ENCODE measurements around the gene MAP3K3.

MAP3K3 gene

GRCh38 chr17:63652106-63652505 is 29.9 kb downstream of the MAP3K3 start:
- DNase-seq, result no peak

- DNase-seq, result no peak
These were observed 30.8 kb downstream of the MAP3K3 start for GRCh38 chr17:63653050-63653449.

DNA sequence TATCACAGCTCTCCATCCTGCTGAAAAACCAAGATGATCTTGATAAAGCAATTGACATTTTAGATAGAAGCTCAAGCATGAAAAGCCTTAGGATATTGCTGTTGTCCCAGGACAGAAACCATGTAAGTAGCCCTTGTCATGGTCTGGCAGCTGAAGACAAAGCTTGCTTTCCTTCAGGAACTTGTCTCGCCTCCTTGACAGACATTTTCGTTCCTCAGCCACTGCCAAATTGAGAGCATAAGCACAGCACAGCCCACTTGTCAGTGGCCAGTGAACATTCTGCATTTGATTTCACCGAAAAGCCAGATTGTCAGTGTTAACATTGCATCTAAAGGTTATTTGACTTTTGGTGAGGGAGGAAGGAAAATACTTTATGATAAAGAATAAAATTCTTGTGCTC is 35.6 kb downstream of the MAP3K3 start:
- DNase-seq, result no peak

DNA sequence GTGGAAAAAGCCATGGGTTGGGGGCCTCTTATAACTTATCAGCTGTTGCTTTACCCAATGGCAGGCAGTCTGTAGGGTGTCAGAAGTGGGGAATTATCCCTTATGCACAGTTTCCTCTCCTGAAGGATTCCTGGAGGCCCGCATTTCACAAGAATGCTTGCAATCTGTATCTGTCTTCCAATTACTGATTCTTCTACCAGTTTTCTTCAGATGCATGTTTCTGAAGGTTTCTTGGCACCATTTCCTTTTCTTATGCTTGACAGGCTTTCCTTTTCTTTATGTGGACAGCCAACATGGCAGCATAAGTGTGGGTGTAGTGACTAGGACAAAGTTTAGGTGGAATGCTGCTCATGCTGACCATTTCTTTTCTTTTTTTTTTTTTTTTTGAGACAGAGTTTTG is 36.1 kb downstream of the MAP3K3 start:
- no peak for DNase-seq

DNA sequence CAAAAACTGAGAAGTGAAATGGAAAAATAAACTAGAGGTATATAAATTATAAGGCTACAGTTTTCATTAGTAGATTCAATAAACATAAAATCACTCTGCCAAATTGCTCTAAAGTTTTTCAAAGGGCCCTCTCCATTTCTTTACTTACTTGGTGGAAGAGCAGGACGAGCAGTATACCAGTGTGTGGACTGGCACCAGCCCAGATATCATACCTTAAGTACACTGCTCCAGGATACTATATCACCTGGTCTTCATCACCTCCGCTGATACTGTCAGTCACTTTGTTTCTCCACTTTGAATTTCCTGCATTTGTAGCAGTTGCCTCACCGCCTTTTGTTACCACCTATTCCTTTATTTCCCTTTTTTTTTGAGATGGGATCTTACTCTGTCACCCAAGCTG is 37.6 kb downstream of the MAP3K3 start:
- no peak for DNase-seq

DNA sequence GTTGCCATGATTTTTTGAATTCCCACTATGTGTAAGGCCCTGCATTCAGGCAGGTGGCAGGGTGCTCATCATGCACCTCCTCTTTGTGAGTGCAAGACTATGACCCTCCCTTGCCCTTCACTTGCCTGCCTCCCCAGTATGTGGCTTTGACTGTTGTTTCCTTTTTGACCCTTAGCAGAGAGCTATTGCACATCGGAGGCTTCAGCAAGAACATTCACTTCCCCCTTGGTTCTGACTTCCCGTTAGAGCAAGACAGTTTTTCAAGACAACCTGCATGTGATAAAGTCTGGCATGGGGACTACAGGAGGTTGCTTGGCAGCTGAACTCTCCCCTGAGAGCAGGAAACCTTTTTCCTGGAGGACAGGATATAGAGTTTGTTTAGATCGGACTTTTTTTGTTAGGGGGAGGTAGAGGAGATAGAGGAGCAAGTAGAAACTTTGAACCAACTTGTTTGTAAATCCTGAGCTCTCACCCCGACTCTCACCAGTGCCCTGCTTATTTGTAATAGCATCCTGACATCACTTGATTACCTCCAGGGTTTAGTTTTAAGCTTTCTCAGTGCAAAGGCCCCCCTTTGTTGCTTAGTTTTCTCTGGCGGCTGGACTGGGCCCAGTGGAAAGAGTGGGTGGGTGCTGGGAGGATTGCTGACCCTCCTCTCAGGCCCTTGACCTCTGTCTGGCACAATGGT is 43.5 kb downstream of the MAP3K3 start:
- peak in 2 of 51 donors; percentile 19 to 27 for DNase-seq

GRCh38 chr17:63672856-63673255 is 50.6 kb downstream of the MAP3K3 start:
- DNase-seq, result no peak

DNA sequence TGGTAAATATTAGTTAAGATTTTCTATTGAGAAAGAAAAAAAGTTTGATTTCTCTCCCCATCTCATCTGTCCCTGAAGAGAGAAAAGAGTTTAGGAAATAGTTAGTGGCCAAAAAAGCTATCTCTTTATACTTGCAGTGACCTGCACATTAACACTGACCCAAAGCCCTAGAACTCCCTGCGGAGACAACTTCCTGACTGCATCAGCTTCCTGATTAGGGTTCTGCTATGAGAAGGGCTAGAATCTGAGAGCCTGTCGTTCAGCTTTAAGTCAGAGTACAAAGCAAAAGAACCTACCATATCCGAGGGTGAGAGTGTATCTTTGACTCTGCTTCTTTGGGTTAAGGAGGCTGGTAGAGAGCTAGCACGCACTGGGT is 53.0 kb downstream of the MAP3K3 start:
- DNase-seq, result no peak

DNA sequence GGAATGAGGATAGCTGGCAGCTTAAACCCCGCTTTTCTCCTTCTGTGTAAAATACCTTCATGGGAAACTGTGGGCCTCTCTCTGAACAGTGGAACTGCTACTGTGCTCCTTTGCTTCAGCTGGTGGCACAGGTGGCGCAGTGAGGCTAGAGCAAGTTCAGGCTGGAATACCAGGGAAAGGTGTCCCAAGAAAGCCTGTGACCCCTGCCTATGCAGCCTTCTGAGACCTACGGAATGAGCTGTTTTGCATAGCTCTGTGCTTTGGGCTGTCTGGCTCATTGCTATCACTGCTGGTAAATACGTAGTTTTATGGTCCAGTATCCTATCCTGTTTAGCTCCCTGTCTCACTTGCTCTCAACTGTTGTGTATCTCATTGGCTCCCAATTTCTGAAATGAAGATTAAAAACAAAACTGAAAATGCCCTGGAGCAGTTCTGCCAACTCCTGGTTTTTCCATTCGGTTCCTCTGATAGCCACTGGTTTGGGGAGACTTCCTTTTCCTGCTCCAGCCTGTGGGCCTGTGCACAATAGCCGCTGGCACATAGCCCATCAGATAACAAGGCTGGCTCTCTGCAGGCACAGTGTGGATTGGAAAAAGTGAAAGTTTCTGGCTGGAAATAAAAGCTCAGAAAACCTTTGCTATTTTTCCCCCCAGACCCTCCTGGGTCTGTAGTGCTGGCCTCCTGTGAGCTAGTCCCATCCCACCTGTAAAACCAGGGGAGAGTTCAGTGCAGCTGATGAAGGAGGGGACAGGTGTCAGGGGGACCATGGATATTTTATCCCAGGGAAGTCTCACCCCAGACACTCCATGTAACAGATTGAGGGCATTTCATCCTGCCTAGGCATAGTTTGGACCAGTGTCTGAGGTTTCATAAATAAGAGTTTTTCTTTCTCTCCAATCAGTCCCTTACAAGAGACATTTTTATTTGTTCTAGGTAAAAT is 53.7 kb downstream of the MAP3K3 start:
- peak in 13 of 51 donors; percentile 17 to 42 (median 27) for DNase-seq

DNA sequence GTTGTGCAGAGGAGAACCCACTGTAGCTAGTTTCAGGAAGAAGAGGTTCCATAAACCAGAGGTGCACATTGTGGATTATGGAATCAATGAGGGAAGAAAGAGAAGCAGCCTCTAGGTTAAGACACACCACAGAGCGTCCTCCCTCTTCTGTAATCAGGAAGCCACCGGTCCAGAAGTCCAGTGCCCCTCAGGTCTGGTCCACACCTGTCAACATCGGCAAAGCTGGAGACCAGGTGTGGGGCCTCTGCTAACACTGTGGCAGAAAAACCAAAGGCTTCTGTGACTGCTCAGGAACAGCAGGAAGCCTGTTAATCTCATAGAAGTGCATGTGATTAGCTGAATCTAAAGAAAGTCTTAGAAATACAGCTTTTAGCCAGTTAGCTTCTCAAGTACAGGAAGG is 54.4 kb downstream of the MAP3K3 start:
- DNase-seq, result no peak

DNA sequence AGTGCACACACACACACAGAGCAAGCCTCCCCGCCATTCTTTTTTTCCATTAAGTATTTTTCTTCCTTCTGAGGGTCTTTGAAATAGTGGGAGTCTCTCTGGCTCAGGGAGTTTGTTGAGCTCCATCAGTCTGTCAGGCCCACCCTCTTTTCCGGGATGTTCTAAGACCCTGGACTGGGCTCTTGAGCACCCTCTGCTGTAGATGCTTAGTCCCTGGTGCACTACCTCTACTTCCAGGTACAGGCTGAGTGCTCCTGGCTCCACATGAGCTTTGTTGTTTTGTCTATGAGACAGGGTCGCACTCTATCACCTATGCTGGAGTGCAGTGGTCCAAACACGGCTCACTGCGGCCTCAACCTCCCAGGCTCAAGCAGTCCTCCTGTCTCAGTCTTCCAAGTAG is 57.0 kb downstream of the MAP3K3 start:
- no peak for DNase-seq

DNA sequence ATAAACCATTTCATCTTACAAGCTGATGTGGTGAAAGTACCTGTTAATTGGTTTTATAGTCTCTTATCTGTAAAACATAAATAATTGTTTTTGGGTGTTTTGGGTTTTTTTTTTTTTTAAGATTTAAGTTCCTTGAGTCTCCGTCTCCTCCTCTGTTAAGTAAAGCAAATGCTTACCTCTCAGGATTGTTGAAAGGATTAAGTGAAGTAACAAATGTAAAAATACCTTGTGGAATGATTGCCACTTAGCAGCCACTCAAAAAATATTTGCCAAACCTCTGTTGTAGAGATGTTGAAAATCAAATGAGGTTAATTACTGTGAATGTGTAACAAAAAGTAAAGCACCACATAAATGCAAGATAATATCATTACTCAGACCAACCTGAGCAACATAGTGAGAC is 58.5 kb downstream of the MAP3K3 start:
- no peak for DNase-seq

DNA sequence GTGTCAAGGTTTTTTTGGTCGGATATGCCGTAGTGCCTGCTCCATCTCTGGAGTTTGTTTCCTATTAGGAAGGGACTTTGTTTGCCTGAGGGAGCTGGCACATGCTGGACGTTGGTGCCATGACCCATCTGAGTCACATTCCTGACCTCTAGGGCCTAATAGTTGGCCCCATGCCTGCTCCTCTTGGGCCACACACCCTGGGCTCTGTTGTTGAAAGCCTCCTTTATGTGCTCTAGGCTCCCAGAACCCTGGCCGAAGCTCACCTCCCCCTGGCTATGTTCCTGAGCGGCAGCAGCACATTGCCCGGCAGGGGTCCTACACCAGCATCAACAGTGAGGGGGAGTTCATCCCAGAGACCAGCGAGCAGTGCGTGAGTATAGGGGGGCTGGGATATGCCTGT is 59.3 kb downstream of the MAP3K3 start:
- no peak for DNase-seq

DNA sequence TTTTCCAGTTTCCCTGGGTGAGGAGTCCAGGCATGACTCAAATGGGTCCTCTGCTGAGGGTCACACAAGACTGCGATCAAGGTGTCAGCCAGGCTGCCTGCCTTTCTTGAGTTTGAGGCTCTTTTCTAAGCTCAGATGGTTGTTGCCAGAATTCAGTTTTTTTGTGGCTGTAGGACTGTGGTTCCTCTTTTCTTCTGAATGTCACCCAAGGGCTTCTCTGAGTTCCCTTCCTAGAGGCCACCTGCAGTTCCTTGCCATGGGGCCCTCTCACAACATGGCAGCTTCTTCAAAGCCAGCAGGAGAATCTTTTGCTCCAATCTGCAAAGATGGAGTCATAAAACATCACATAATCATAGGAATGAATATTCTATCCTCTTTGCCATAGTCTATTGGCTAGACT is 60.2 kb downstream of the MAP3K3 start:
- DNase-seq, result no peak

- DNase-seq, result no peak
These were observed 60.8 kb downstream of the MAP3K3 start for GRCh38 chr17:63682981-63683380.

GRCh38 chr17:63685041-63685440 is 62.8 kb downstream of the MAP3K3 start:
- peak in 16 of 51 donors; percentile 18 to 57 (median 36) for DNase-seq

DNA sequence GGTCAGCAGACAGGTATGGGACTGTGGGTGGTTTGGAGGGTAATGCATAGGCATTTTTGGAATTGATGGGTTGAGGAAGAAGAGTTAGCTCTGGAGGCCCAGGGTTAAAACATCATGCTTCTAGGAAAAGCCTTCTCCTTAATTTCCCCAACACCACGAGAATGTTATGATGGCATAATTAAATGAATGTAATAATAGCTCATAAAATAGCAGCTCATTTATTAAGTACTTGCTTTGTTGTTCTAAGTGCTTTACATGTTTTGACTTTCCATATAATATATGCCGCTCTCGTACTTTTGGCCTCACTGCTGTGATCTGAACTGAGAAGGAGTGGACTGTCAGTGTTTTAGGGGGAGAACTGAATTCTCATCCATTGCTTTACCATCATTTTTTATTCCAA is 63.4 kb downstream of the MAP3K3 start:
- DNase-seq, result no peak

GRCh38 chr17:63686138-63686685 is 64.0 kb downstream of the MAP3K3 start:
- DNase-seq, result no peak

- no peak for DNase-seq
These were observed 66.3 kb downstream of the MAP3K3 start for GRCh38 chr17:63688396-63689020.

DNA sequence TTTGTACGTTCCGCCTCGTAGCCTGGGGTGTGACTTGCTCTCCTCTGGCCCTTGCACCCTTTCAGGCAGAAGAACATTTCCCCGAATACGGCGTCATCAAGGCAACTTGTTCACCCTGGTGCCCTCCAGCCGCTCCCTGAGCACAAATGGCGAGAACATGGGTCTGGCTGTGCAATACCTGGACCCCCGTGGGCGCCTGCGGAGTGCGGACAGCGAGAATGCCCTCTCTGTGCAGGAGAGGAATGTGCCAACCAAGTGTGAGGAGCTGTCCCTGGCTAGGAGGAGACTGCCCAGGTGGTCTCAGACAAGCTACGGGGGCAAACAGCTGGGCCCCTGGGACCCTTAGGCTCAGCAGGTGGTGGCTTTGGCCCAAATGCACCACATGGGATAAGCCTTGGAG is 67.3 kb downstream of the MAP3K3 start:
- no peak for DNase-seq

- DNase-seq, result no peak
These were observed 70.1 kb downstream of the MAP3K3 start for GRCh38 chr17:63692195-63692816.

Data from hypothalamus (tissue), 51 donors.